ENCODE data around the gene TCL1A. TPM values are rescaled to one million over a fixed set of nuclear protein-coding genes. Genes with fewer than 3 reads are reported as not detected.
"Not testable (repeated sequence)": the region's sequence is repeated elsewhere in the genome, so short reads cannot be mapped to it uniquely, and the experiment has no call there.

TCL1A gene
- total RNA-seq, 6 experiments from 2014 or later, result not detected

DNA sequence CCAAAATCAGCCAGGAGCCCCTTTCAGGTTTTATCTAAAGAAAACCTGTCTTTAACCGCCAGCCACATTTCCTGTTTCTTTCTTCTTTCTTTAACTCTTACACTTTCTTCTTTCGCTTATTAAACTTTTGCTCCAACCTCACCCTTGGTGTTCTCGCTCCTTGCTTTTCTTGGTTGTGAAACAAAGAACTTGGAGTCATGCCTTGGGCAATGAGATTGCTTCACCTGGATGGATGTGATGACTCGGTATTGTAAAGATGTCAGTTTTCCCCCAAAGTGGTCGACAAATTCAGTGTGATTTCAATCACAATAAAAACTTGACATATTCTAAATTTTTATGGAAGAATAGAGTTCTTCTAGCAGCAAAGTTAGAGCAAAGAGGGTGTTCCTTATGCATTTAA lies 16.2 kb upstream of the TCL1A start:
- no peaks in the 10 kb centered on the region; the same call in 1 of the 2 replicates for H3K27me3 Mint-ChIP-seq (ENCODE audit: insufficient read depth)
- no peaks in the 10 kb centered on the region for H3K4me1 Mint-ChIP-seq (ENCODE audit: low read depth)
- peaks cover 8% of the 10 kb centered on the region; the same call in 1 of the 2 replicates for H3K36me3 Mint-ChIP-seq (ENCODE audit: low read depth)
- no peak overlapping the region for H3K27ac Mint-ChIP-seq
- TF ChIP-seq, protein P1, sequence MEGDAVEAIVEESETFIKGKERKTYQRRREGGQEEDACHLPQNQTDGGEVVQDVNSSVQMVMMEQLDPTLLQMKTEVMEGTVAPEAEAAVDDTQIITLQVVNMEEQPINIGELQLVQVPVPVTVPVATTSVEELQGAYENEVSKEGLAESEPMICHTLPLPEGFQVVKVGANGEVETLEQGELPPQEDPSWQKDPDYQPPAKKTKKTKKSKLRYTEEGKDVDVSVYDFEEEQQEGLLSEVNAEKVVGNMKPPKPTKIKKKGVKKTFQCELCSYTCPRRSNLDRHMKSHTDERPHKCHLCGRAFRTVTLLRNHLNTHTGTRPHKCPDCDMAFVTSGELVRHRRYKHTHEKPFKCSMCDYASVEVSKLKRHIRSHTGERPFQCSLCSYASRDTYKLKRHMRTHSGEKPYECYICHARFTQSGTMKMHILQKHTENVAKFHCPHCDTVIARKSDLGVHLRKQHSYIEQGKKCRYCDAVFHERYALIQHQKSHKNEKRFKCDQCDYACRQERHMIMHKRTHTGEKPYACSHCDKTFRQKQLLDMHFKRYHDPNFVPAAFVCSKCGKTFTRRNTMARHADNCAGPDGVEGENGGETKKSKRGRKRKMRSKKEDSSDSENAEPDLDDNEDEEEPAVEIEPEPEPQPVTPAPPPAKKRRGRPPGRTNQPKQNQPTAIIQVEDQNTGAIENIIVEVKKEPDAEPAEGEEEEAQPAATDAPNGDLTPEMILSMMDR (IDR thresholded peaks at IDR 0.05), result no peak
- peaks cover 33% of the 10 kb centered on the region for H3K9me3 Mint-ChIP-seq
- DNase-seq, result no peak
- H3K4me3 Mint-ChIP-seq, result no peak overlapping the region

DNA sequence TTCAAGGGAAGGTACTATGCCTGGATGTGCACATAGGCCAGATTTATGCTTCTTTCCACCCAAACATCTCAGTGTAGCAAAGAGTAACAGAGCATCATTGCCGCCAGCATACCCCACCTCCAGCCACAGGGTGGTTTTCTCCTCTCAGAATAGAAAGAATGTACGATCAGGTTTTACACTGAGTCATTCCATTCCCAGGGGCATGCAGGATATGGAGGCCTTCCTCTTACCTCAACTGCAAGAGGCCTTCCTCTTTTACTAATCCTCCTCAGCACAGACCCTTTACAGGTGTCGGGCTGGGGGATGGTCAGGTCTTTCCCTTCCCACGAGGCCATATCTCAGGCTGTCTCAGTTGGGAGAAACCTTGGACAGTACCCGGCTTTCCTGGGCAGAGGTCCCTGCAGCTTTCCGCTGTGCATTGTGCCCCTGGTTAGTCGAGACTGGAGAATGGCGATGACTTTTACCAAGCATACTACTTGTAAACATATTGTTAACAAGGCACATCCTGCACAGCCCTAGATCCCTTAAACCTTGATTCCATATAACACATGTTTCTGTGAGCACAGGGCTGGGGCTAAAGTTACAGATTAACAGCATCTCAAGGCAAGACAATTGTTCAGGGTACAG lies 15.6 kb upstream of the TCL1A start:
- H3K36me3 Mint-ChIP-seq (ENCODE audit: low read depth); H3K27me3 Mint-ChIP-seq (ENCODE audit: insufficient read depth); DNase-seq; H3K4me1 Mint-ChIP-seq (ENCODE audit: low read depth); H3K4me3 Mint-ChIP-seq; H3K27ac Mint-ChIP-seq: not testable (repeated sequence)
- H3K9me3 Mint-ChIP-seq, result peaks cover 37% of the 10 kb centered on the region

DNA sequence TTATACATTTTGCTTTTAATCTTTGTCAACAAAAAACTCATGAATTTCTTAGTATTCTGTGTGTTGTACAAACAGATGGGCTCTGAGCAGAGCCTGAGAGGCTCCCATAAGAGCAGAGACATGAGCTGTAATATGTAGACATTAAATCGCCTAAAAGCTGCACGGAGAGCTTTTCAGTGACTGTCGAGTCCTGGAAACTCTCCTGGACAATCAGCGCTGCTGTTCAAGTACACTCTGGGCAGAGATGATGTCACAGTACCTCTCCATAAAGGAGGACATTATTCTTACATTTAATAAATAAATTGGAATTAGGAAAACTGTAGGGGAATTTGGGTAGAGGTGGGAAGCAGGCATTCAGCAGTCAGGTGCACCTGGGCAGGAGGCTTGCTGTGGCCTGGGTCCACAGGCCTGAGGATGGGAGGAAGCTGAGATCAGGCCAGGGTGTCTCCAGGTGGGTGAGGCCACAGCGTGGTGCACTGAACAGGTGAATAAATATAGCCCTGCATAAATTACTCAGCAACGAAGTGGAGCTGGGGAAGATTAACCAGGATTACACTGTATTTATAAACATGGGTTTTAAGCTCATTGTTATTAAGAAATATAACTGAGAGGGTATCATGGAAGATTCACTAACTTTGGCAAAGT lies 13.3 kb upstream of the TCL1A start:
- DNase-seq, result no peak
- Mint-ChIP-seq H3K9me3 (peaks cover 43% of the 10 kb centered on the region), H3K4me1 (ENCODE audit: low read depth) (no peaks in the 10 kb centered on the region), H3K36me3 (ENCODE audit: low read depth) (0 out of 2 replicates have a peak, but pooled peaks cover 4% of the 10 kb centered on the region), H3K27me3 (ENCODE audit: insufficient read depth) (no peaks in the 10 kb centered on the region; the same call in 1 of the 2 replicates), H3K4me3 (no peak overlapping the region), H3K27ac (no peak overlapping the region)
- TF ChIP-seq, protein P1 (IDR thresholded peaks at IDR 0.05), result no peak

DNA sequence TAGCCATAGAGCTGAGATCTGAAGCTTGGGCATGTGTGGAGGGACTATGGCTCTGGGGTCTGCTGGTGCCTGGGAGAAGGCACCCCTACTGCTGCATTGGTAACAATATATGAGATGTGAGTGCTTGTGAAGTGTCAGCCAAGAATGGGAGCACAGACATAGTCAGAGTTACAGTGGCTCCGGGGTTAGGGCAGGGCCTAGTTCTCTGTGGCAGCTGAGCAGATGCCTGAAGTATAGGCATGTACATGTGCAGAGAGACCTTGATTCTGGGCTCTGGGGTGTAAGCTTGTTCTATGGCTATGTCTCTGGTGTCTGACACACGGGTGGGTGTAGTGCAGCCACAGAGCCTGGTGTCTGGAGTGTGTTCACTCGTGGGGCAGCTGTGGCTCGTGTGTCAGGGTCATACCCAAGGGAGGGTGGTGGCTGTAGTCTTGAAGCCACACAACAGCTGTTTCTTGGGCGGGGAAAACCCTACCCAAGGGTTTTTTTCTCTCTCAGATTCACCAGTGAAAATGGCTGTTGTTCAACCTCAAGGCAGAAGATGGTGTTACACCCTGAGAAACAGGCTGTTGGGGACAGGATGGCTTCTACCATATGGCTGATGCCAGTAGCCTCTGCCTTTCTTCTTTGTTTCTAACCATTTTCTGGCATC lies 11.9 kb upstream of the TCL1A start:
- H3K4me1 Mint-ChIP-seq (ENCODE audit: low read depth), result no peaks in the 10 kb centered on the region

DNA sequence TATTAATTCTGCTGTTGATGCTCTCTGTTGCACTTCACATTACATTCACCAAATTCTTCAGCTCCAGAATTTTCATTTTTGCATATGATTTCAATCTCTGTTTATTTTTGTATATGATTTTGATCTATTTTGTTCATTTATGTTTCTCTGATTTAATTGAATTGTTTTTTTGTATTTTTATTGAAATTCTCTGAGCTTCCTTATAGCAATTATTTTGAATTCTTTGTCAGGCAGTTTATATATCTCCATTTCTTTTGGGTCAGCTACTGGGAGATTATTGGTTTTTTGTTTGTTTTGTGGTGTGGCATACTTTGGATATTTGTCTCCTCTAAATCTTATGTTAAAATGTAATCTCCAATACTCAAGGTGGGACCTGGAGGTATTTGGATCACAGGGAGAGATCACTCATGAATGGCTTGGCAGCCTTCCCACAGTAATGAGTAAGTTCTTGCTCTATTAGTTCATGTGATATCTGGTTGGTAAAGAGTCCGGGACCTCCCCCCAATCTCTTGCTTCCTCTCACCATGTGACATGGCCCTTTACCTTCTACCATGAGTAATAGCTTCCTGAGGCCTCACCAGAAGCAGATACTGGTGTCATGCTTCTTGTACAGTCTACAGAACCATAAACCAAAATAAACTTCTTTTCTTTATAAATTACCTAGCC lies 8.7 kb upstream of the TCL1A start:
- DNase-seq, result no peak

More for the DNA sequence above, 11.9 kb upstream of the TCL1A start:
- 0 out of 2 replicates have a peak, but pooled peaks cover 4% of the 10 kb centered on the region for H3K36me3 Mint-ChIP-seq (ENCODE audit: low read depth)
- peaks cover 43% of the 10 kb centered on the region for H3K9me3 Mint-ChIP-seq
- no peak overlapping the region for H3K4me3 Mint-ChIP-seq
- no peak for DNase-seq
- TF ChIP-seq, protein P1 (IDR thresholded peaks at IDR 0.05), result no peak
- no peak overlapping the region for H3K27ac Mint-ChIP-seq
- H3K27me3 Mint-ChIP-seq (ENCODE audit: insufficient read depth), result no peaks in the 10 kb centered on the region; the same call in 1 of the 2 replicates

More for the DNA sequence above, 8.7 kb upstream of the TCL1A start:
- Mint-ChIP-seq H3K27ac (no peak overlapping the region), H3K27me3 (ENCODE audit: insufficient read depth) (no peaks in the 10 kb centered on the region; the same call in 1 of the 2 replicates), H3K36me3 (ENCODE audit: low read depth) (0 out of 2 replicates have a peak, but pooled peaks cover 4% of the 10 kb centered on the region), H3K4me3 (no peak overlapping the region), H3K9me3 (peaks cover 43% of the 10 kb centered on the region), H3K4me1 (ENCODE audit: low read depth) (no peaks in the 10 kb centered on the region)
- TF ChIP-seq, protein P1 (IDR thresholded peaks at IDR 0.05), result no peak

Measured in HFFc6 (cell line).